H9 (cell line): ENCODE results near the gene STN1. TPM values are rescaled to one million over a fixed set of nuclear protein-coding genes. Genes with fewer than 3 reads are reported as not detected.

Experiments
- DNase-seq: peaks from one replicate; pipeline ENCODE4 v3.0.0-alpha.2; 2017
- H2AFZ ChIP-seq: one replicate; pipeline ENCODE4 v1.6.1; 2013; ENCODE audit warnings: mild to moderate bottlenecking, low read length, control low read depth, moderate library complexity
- H2AK5ac ChIP-seq: 2 replicates; pipeline ENCODE4 v1.6.1; 2013; ENCODE audit warnings: low read length, control low read depth, mixed read lengths; ENCODE audit not compliant: insufficient read length
- H2BK120ac ChIP-seq: one replicate; pipeline ENCODE4 v1.6.1; 2013; ENCODE audit warnings: low read depth, mild to moderate bottlenecking, low read length, control low read depth, inconsistent platforms; ENCODE audit not compliant: poor library complexity, severe bottlenecking
- H2BK12ac ChIP-seq: 2 replicates; pipeline ENCODE4 v1.6.1; 2013; ENCODE audit warnings: low read length, control low read depth, mixed read lengths, low read depth; ENCODE audit not compliant: insufficient read length
- H2BK15ac ChIP-seq: 2 replicates; pipeline ENCODE4 v1.6.1; 2013; ENCODE audit warnings: low read depth, low read length, control low read depth
- H2BK20ac ChIP-seq: one replicate; pipeline ENCODE4 v1.6.1; 2013; ENCODE audit warnings: low read depth, mild to moderate bottlenecking, low read length, control low read depth, inconsistent platforms; ENCODE audit not compliant: poor library complexity, severe bottlenecking
- H2BK5ac ChIP-seq: 2 replicates; pipeline ENCODE4 v1.6.1; 2013; ENCODE audit warnings: low read length, control low read depth, mixed read lengths; ENCODE audit not compliant: insufficient read length
- H3K14ac ChIP-seq: 2 replicates; pipeline ENCODE4 v1.6.1; 2013; ENCODE audit warnings: low read length, control low read depth; ENCODE audit not compliant: insufficient read depth
- H3K18ac ChIP-seq: 2 replicates; pipeline ENCODE4 v1.6.1; 2013; ENCODE audit warnings: low read depth, mild to moderate bottlenecking, mixed read lengths, low read length, control low read depth; ENCODE audit not compliant: insufficient read length
- H3K23ac ChIP-seq: 2 replicates; pipeline ENCODE4 v1.6.1; 2013; ENCODE audit warnings: low read length, control low read depth, mixed read lengths, low read depth; ENCODE audit not compliant: insufficient read length
- H3K23me2 ChIP-seq: 2 replicates; pipeline ENCODE4 v1.6.1; 2013; ENCODE audit warnings: low read depth, mild to moderate bottlenecking, mixed read lengths, low read length, control low read depth; ENCODE audit not compliant: insufficient read length, poor library complexity, severe bottlenecking
- H3K27ac ChIP-seq: 2 replicates; pipeline ENCODE4 v1.5.1; 2013; ENCODE audit warnings: low read length, control low read depth, mixed read lengths, low read depth; ENCODE audit not compliant: insufficient read length
- H3K27me3 ChIP-seq: 2 replicates; pipeline ENCODE4 v1.6.1; 2013; ENCODE audit warnings: low read length, control low read depth, inconsistent platforms; ENCODE audit not compliant: insufficient read depth
- H3K4ac ChIP-seq: 2 replicates; pipeline ENCODE4 v1.6.1; 2013; ENCODE audit warnings: low read depth, mild to moderate bottlenecking, control low read depth, inconsistent platforms, low read length, moderate library complexity
- H3K4me1 ChIP-seq: 2 replicates; pipeline ENCODE4 v1.6.1; 2013; ENCODE audit warnings: low read length, control low read depth, inconsistent platforms; ENCODE audit not compliant: insufficient read depth
- H3K4me2 ChIP-seq: 2 replicates; pipeline ENCODE4 v1.6.1; 2013; ENCODE audit warnings: low read length, control low read depth, mixed read lengths; ENCODE audit not compliant: insufficient read length, insufficient read depth
- H3K56ac ChIP-seq: 2 replicates; pipeline ENCODE4 v1.6.1; 2013; ENCODE audit warnings: low read depth, mild to moderate bottlenecking, mixed read lengths, low read length, control low read depth; ENCODE audit not compliant: insufficient read length
- H3K79me1 ChIP-seq: 2 replicates; pipeline ENCODE4 v1.6.1; 2013; ENCODE audit warnings: low read depth, mild to moderate bottlenecking, moderate library complexity, low read length, control low read depth, inconsistent platforms; ENCODE audit not compliant: insufficient read depth, poor library complexity, severe bottlenecking
- H3K79me2 ChIP-seq: 2 replicates; pipeline ENCODE4 v1.6.1; 2013; ENCODE audit warnings: low read length, control low read depth, inconsistent platforms; ENCODE audit not compliant: insufficient read depth
- H3K9ac ChIP-seq: 2 replicates; pipeline ENCODE4 v1.6.1; 2013; ENCODE audit warnings: low read length, control low read depth, mixed read lengths; ENCODE audit not compliant: insufficient read length; ENCODE audit errors: extremely low read depth
- H3K9me3 ChIP-seq: one replicate; pipeline ENCODE4 v1.6.1; 2013; ENCODE audit warnings: low read depth, low read length, inconsistent platforms; ENCODE audit not compliant: control insufficient read depth
- H3T11ph ChIP-seq: one replicate; pipeline ENCODE4 v1.6.1; 2013; ENCODE audit warnings: mild to moderate bottlenecking, low read length, control low read depth, inconsistent platforms
- H4K20me1 ChIP-seq: one replicate; pipeline ENCODE4 v1.6.1; 2013; ENCODE audit not compliant: control insufficient read depth, insufficient read length, insufficient read depth
- H4K5ac ChIP-seq: 2 replicates; pipeline ENCODE4 v1.6.1; 2013; ENCODE audit warnings: low read depth, mild to moderate bottlenecking, mixed read lengths, low read length, control low read depth; ENCODE audit not compliant: insufficient read length
- H4K8ac ChIP-seq: replicated peaks from 2 replicates; pipeline ENCODE4 v1.6.1; 2013; ENCODE audit warnings: low read length, control low read depth, mixed read lengths, low read depth; ENCODE audit not compliant: insufficient read length
- H4K91ac ChIP-seq: 2 replicates; pipeline ENCODE4 v1.6.1; 2013; ENCODE audit warnings: low read depth, mild to moderate bottlenecking, moderate library complexity, mixed read lengths, low read length, control low read depth; ENCODE audit not compliant: insufficient read length
- H3K27ac Mint-ChIP-seq, 3 experiments: 2 replicates in 2 of 3; 3 replicates in 1 of 3; pipeline ENCODE4 v1.8.0; 2020 to 2021; ENCODE audit warnings: mixed read lengths in 3 of 3, mild to moderate bottlenecking in 1 of 3, moderate library complexity in 1 of 3
- H3K27me3 Mint-ChIP-seq: 2 replicates; pipeline ENCODE4 v1.8.0; 2021; ENCODE audit warnings: low read depth, mild to moderate bottlenecking, moderate library complexity, mixed read lengths
- H3K36me3 Mint-ChIP-seq, 3 experiments: 2 replicates in 2 of 3; 3 replicates in 1 of 3; pipeline ENCODE4 v1.8.0; 2020 to 2021; ENCODE audit warnings: low read depth in 3 of 3, mixed read lengths in 3 of 3; ENCODE audit not compliant: insufficient read depth in 1 of 3
- H3K4me1 Mint-ChIP-seq, 2 experiments: 2 replicates each; pipeline ENCODE4 v1.8.0; 2020; ENCODE audit warnings: mixed read lengths in 2 of 2
- H3K4me3 Mint-ChIP-seq, 2 experiments: 2 replicates in 1 of 2; 3 replicates in 1 of 2; pipeline ENCODE4 v1.8.0; 2020 to 2021; ENCODE audit warnings: mild to moderate bottlenecking in 2 of 2, mixed read lengths in 2 of 2, moderate library complexity in 1 of 2
- H3K9me3 Mint-ChIP-seq, 2 experiments: 2 replicates in 1 of 2; 3 replicates in 1 of 2; pipeline ENCODE4 v1.8.0; 2020; ENCODE audit warnings: mild to moderate bottlenecking in 2 of 2, mixed read lengths in 2 of 2, moderate library complexity in 1 of 2
- WGBS: extraction: QIAGEN DNeasy Blood & Tissue Kit; methylation state at CpG from one replicate; pipeline ENCODE4 v1.1.7; 2013; ENCODE audit warnings: missing lambda C conversion rate, low lambda C conversion rate, mixed read lengths; ENCODE audit not compliant: insufficient read length; ENCODE audit errors: extremely low coverage; 5-methylcytosine and 5-hydroxymethylcytosine counted together
- total RNA-seq: library from RNA; stranded (reverse); gene quantifications from 2 replicates; pipeline ENCODE4 v1.2.1, GENCODE V29; 2021
- TF ChIP-seq, protein P1 (sequence below): fragments of 200-600 bp; sonication (generic); conservative IDR thresholded peaks from 3 replicates; pipeline ENCODE4 v1.8.0; 2021; ENCODE audit warnings: antibody characterized with exemption, mild to moderate bottlenecking

Gene STN1
- total RNA-seq, 1 experiment from 2014 or later, result 11.3 TPM

DNA sequence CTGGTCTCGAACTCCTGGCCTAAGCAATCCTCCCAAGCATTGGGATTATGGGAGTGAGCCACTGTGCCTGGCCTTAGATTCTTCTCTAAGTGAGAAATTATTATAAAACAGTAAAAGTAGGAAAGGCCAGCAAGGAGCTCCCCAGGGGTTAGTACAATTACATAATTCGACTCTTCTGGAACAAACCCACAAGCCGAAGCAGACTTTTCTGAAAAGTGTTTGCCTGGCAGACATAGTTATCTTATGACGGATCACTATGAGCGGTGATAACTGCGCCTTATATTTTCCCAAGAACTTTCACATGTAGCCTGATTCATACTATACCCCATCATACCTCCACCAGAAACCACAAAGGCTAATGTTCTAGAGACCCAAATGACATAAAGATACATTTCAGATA, 32.4 kb downstream of the STN1 start:
- no peak for DNase-seq
- Histone ChIP-seq H3T11ph (no peak overlapping the region), H4K91ac (no peak overlapping the region), H3K4me2 (no peak overlapping the region), H3K23me2 (no peaks in the 10 kb centered on the region), H3K79me1 (no peaks in the 10 kb centered on the region), H4K5ac (no peak overlapping the region), H3K18ac (no peak overlapping the region), H3K27ac (no peak overlapping the region), H3K14ac (no peak overlapping the region), H3K79me2 (no peaks in the 10 kb centered on the region), H2BK5ac (no peak overlapping the region), H2AK5ac (no peak overlapping the region), H2BK12ac (no peak overlapping the region), H3K56ac (no peak overlapping the region), H2BK15ac (no peak overlapping the region), H2BK20ac (no peak overlapping the region), H3K4ac (no peak overlapping the region), H2AFZ (no peak overlapping the region), H3K4me1 (no peaks in the 10 kb centered on the region), H2BK120ac (no peak overlapping the region), H3K9ac (no peak overlapping the region), H3K23ac (no peak overlapping the region), H3K27me3 (no peaks in the 10 kb centered on the region), H4K20me1 (no peaks in the 10 kb centered on the region), H3K9me3 (no peaks in the 10 kb centered on the region), H4K8ac (no peak overlapping the region)
- peaks cover 0 to 12% (median 4%) of the 10 kb centered on the region in 3 experiments; a peak in 5 of 7 replicates for H3K36me3 Mint-ChIP-seq
- H3K4me3 Mint-ChIP-seq, result no peak overlapping the region
- no peaks in the 10 kb centered on the region for H3K27me3 Mint-ChIP-seq
- TF ChIP-seq, protein P1, sequence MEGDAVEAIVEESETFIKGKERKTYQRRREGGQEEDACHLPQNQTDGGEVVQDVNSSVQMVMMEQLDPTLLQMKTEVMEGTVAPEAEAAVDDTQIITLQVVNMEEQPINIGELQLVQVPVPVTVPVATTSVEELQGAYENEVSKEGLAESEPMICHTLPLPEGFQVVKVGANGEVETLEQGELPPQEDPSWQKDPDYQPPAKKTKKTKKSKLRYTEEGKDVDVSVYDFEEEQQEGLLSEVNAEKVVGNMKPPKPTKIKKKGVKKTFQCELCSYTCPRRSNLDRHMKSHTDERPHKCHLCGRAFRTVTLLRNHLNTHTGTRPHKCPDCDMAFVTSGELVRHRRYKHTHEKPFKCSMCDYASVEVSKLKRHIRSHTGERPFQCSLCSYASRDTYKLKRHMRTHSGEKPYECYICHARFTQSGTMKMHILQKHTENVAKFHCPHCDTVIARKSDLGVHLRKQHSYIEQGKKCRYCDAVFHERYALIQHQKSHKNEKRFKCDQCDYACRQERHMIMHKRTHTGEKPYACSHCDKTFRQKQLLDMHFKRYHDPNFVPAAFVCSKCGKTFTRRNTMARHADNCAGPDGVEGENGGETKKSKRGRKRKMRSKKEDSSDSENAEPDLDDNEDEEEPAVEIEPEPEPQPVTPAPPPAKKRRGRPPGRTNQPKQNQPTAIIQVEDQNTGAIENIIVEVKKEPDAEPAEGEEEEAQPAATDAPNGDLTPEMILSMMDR, result no peak
- no peak overlapping the region for H3K27ac Mint-ChIP-seq
- WGBS, result no CpG with 5 or more reads among the region's 6 CpGs
- no peaks in the 10 kb centered on the region for H3K9me3 Mint-ChIP-seq
- no peaks in the 10 kb centered on the region for H3K4me1 Mint-ChIP-seq
